Activated CD4-positive, alpha-beta T cell treated with anti-CD3 and anti-CD28 coated beads for 24 hours (primary cell): ENCODE measurements around the gene DDA1.
"Not testable (repeated sequence)": the region's sequence is repeated elsewhere in the genome, so short reads cannot be mapped to it uniquely, and the experiment has no call there.

ENCODE experiments used
- DNase-seq, 2 donors: peaks; one replicate each; pipeline ENCODE4 v3.0.0-alpha.2; 2020; ENCODE audit warnings: low read depth in 2 of 2

DDA1 gene

DNA sequence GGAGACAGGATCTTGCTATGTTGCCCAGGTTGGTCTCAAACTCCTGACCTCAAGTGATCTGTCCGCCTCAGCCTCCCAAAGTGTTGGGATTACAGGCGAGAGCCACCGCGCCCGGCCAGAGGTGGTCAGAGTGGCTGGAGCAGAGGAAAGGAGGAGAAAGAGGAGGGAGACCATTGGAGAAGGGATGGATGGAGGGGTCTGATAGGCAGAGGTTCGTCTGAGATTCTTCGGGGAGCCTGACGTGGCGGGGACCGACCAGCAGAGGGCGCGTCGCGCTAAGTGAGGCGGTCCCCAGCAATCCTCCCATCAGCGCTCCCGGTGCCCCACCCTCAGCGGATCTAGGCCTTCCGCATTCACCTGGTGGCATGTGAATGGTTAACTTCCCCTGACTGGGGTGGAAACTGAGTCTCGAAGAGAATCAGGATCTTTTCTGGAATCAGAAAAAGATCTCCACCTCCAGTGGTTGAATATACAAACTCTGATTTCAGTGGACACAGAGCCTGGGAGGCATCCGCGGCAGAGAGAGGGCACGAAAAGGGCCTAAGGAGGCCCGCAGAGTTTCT, 36.8 kb downstream of the DDA1 start:
- peak; percentile 76 to 79 for DNase-seq

- DNase-seq, result no peak
Measured at GRCh38 chr19:17347361-17347760, 38.0 kb downstream of the DDA1 start.

DNA sequence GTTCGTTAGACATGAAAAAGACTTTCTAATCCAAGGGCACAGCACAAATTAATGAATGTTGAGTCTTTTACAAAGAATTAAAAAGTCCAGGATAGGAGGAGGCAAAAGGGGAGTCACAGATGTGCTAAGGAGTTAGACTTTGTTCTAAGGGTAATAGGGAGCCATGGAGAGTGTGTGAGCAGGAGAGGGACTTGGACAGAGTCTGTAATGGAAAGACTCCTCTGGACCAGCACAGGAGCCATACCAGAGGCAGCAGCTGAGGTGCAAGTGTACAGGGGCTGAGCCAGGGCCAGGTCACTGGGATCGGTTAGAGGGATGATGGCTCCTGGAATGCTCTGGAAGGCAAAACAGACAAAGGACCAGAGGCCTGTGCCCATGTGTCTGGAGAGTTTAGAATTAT, 38.5 kb downstream of the DDA1 start:
- no peak for DNase-seq

GRCh38 chr19:17348700-17349099, 39.3 kb downstream of the DDA1 start:
- DNase-seq, result no peak

DNA sequence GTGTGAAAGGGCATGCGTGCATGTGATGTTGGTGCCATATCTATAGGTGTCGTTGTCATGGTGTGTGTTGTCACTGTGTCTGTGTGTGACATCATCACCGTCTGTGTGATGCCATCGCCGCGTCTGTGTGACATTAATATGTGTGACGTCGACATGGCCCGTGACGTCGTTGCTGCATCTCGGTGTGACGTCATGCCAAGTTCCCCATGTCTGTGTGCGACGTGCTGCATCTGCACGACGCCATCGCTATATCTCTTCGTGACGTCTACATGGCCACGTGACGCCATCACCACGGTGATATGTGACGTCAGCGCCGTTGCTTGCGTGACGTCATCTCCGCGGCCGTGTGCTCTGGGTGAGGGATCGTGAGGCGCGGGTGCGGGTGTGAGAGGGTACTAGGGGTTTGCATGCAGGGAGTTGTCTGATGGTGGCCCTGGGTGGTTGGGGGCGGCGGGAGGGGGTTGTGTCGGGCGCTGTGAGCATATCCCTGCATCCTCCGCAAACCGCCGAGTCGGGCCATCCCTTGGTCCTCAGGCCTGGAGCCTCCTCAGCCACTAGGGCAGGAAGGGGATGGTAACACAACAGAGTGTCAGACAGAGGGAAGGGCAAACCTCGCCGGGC, 42.6 kb downstream of the DDA1 start:
- DNase-seq, result no peak

DNA sequence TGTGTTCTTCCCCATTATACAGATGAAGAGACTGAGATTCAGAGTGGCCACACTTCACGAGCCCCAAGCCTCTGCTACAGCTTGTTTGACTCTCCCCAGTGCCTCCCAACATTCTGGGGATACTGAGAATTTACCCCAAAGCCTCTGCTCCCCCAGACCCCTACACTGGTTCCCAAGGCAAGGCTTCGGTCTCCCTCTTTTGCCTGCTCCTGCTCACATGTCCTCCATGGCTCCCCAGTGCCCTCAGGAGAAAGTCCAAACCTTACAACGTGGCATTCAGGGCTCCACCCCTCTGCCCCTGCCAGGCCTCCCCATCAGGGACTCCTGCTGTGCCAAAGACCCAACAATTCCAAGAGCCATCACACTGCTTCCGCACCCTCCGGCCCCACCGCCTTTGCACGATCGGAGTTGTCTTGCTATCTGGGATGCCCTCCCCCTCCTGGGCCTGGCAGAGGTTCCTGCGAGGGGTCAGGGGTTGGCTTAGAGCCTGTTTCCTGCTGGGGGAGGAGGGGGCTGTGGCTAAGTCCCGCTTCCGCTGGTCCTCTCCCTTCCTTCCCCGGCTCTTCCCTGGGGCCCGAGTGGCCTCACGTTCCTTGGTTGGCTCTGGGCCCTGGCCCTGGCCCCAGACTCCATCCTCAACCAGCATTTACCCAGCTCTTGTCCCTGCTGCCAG, 43.4 kb downstream of the DDA1 start:
- no peak for DNase-seq

DNA sequence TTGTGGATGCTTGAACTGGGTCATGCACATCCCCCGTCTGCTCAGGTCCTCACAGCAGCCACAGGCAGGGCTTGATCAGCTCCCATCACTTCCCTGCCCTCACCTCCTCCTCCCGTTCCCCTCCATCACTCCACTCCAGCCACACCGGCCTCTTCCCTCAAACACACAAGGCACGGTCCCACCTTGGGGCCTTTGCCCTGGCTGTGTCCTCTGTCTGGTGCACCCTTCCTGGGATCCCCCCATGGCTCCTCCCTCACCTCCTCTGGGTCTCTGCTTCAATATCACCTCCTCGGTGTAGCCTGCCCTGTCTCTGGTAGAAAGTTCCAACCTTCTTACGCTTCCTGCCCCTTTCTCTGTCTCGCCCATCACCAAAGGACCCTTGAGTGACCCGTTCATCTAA, 44.0 kb downstream of the DDA1 start:
- no peak for DNase-seq

- DNase-seq, result no peak
Measured at GRCh38 chr19:17357078-17357666, 47.8 kb downstream of the DDA1 start.

- no peak for DNase-seq
Measured at GRCh38 chr19:17357724-17358123, 48.4 kb downstream of the DDA1 start.

GRCh38 chr19:17358395-17358794, 49.0 kb downstream of the DDA1 start:
- no peak for DNase-seq

DNA sequence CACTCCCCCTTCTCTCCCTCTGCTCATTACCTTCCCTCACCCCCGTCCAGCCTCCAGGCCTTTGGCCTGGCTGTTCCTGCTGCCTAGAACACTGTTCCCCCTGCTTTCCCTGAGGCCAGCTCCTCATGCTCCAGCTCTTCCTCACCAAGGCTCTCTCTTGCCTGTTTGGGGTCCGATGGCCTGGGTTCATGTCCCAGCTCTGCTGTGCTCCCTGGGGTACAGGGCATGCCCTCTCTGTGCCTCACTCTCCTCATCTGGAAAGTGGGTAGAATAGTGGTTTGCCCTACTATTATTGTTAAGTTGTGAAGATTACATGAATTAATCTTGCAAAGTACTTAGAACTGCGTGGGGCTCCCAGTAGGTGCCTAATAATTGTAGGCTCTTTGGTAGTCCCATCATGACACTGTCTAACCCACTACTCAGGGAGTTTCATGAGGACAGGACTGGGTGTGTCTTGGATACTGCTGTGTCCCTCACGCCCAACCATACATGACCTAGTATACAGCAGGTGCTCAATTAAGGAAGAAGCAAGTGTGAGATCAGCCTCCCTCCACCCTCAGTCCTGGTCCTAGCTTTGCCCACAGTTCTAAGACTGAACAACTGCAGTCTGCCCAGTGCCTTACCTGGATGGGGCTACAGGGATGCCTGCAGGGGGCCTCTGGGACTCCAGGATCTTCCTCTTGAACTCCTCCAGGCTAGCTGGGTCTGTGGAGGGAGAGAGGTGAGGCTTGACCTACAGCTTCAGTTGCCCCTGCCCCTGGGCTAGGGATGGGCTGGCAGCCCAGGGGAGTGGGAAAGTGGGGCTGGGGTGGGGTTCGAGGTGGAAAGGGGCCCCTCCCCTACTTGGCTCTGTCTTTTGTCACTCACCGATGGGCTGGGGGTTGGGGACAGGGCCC, 50.8 kb downstream of the DDA1 start:
- DNase-seq, result no peak

- not testable (repeated sequence) for DNase-seq
Measured at GRCh38 chr19:17363852-17364605, 54.7 kb downstream of the DDA1 start.

DNA sequence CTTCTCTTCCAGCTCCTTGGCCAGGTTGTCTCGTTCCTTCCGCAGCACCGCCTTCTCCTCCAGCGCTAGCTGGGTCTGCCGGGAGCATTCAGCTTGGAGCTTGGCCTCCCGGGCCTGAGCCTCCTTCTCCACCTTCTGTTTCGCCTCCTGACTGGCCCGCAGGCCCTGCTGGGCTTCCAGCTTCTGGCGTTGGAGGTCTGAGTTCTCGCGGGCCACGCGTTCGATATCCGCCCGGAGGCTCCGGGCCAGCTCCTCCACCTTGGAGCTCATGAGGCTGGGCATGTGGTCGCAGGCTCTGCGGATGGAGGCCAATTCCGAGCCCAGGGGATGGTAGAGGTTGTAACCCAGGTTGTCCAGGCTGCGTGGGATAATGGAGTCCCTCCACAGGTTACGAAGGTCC, 56.0 kb downstream of the DDA1 start:
- DNase-seq, result no peak

GRCh38 chr19:17370026-17370587, 60.7 kb downstream of the DDA1 start:
- no peak for DNase-seq
